Measurements from ENCODE around the gene SP140. TPM values are rescaled to one million over a fixed set of nuclear protein-coding genes. Genes with fewer than 3 reads are reported as not detected.

The SP140 gene
- total and polyA plus RNA-seq, 10 of the 15 experiments (the other 5 are each of a cell fraction or from before 2014, with no cell fraction given) = 61.7 to 164 (median 90.7) TPM

DNA sequence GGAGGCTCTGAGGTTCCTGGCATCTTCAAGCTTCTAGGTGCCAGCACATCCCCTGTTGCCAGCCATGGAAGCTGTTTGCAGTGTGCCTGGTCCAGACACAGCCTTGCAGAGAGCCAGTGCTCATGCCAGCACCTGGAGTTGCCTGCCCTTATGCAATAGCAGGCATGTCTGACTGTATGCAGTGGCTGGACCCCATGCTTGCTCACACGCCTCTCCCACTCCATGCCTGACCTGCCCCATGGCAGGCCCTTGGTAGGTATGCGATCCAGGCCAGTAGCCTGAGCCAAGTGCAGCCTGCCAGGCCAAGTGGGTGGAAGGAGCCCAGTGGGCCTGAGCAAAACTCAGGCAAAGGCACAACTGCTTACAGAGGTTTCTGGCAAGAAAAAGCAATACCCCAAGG is 81.9 kb downstream of the SP140 start:
- no peaks in the 10 kb centered on the region; the same call in 2 of the 3 replicates for H3K9me3 ChIP-seq (replicated peaks; ENCODE audit: control insufficient read depth, insufficient read depth, low read length)
- CTCF ChIA-PET = no interaction called here
- intact Hi-C loops (cut with micrococcal nuclease; ENCODE audit: unreplicated experiment) = no loop called here

More for the DNA sequence above, 81.9 kb downstream of the SP140 start:
- no peak overlapping the region for H2AFZ ChIP-seq (ENCODE audit: control insufficient read depth, low read depth, low read length)
- TF ChIP-seq IKZF1 (conservative IDR thresholded peaks at IDR 0.05) (no peak), PAX8 (IDR thresholded peaks at IDR 0.05) (no peak), ZZZ3 (IDR thresholded peaks at IDR 0.05; ENCODE audit: control insufficient read depth, insufficient read length, low read depth) (no peak), YY1 (IDR thresholded peaks at IDR 0.05; ENCODE audit: low read depth, low read length) (no peak), ATF7 (IDR thresholded peaks at IDR 0.05; ENCODE audit: low read depth) (no peak), NRF1 (conservative IDR thresholded peaks at IDR 0.05; ENCODE audit: low read depth, low read length) (no peak), KAT2A (conservative IDR thresholded peaks at IDR 0.05; ENCODE audit: control insufficient read depth, low read depth, low read length) (no peak), EZH2 (IDR thresholded peaks at IDR 0.05; ENCODE audit: borderline replicate concordance, control insufficient read depth, low read depth, low read length) (no peak), CHD1 (IDR thresholded peaks at IDR 0.05; ENCODE audit: low read depth, low read length) (no peak), KDM1A (IDR thresholded peaks at IDR 0.05; ENCODE audit: borderline replicate concordance) (no peak), SRF (IDR thresholded peaks at IDR 0.05; ENCODE audit: low read depth in 2 of 2, low read length in 2 of 2) (no peak), YBX1 (IDR thresholded peaks at IDR 0.05) (no peak), BHLHE40 (IDR thresholded peaks at IDR 0.05; ENCODE audit: borderline replicate concordance in 1 of 2, low read depth in 2 of 2, low read length in 1 of 2) (no peak), ZNF207 (IDR thresholded peaks at IDR 0.05; ENCODE audit: borderline replicate concordance) (no peak)
- TF ChIP-seq, protein P1, sequence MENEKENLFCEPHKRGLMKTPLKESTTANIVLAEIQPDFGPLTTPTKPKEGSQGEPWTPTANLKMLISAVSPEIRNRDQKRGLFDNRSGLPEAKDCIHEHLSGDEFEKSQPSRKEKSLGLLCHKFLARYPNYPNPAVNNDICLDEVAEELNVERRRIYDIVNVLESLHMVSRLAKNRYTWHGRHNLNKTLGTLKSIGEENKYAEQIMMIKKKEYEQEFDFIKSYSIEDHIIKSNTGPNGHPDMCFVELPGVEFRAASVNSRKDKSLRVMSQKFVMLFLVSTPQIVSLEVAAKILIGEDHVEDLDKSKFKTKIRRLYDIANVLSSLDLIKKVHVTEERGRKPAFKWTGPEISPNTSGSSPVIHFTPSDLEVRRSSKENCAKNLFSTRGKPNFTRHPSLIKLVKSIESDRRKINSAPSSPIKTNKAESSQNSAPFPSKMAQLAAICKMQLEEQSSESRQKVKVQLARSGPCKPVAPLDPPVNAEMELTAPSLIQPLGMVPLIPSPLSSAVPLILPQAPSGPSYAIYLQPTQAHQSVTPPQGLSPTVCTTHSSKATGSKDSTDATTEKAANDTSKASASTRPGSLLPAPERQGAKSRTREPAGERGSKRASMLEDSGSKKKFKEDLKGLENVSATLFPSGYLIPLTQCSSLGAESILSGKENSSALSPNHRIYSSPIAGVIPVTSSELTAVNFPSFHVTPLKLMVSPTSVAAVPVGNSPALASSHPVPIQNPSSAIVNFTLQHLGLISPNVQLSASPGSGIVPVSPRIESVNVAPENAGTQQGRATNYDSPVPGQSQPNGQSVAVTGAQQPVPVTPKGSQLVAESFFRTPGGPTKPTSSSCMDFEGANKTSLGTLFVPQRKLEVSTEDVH (IDR thresholded peaks at IDR 0.05; ENCODE audit: low read depth, partially characterized antibody) = no peak
- TF ChIP-seq, protein P2, sequence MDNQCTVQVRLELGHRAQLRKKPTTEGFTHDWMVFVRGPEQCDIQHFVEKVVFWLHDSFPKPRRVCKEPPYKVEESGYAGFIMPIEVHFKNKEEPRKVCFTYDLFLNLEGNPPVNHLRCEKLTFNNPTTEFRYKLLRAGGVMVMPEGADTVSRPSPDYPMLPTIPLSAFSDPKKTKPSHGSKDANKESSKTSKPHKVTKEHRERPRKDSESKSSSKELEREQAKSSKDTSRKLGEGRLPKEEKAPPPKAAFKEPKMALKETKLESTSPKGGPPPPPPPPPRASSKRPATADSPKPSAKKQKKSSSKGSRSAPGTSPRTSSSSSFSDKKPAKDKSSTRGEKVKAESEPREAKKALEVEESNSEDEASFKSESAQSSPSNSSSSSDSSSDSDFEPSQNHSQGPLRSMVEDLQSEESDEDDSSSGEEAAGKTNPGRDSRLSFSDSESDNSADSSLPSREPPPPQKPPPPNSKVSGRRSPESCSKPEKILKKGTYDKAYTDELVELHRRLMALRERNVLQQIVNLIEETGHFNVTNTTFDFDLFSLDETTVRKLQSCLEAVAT (IDR thresholded peaks at IDR 0.05) = no peak
- peaks cover 6 to 19% of the 10 kb centered on the region in 2 experiments for H3K36me3 ChIP-seq (ENCODE audit: control insufficient read depth in 2 of 2, insufficient read depth in 2 of 2, low read length in 1 of 2)
- RAD21 ChIA-PET (ENCODE audit: unreplicated experiment) = no interaction called here
- no peaks in the 10 kb centered on the region for H3K79me2 ChIP-seq (ENCODE audit: control insufficient read depth, insufficient read depth, low read length)
- no peak for DNase-seq (ENCODE audit: low read depth, low spot score)
- no peaks in the 10 kb centered on the region for H4K20me1 ChIP-seq (ENCODE audit: control insufficient read depth, insufficient read depth)
- H3K27ac ChIP-seq (ENCODE audit: control insufficient read depth, insufficient read depth) = no peak overlapping the region
- H3K27me3 ChIP-seq (replicated peaks in 1 of 2; ENCODE audit: control insufficient read depth in 2 of 2, insufficient read depth in 2 of 2, low read length in 1 of 2) = no peaks in the 10 kb centered on the region
- H3K4me1 ChIP-seq (ENCODE audit: control insufficient read depth, insufficient read depth, low read length) = no peaks in the 10 kb centered on the region
- H3K4me3 ChIP-seq = no peak overlapping the region
- POLR2A ChIA-PET = interaction anchor here (0.9 kb wide), 1 partner anchor 11 kb away, joined by 3 read pairs; no protein-coding TSS in a partner anchor
- BruUV-seq (replicated peaks) = no TSS peak
- H3K4me2 ChIP-seq (ENCODE audit: control insufficient read depth, insufficient read depth) = no peak overlapping the region
- SMC1A ChIA-PET (ENCODE audit: uncharacterized antibody, unreplicated experiment) = interaction anchor here (1.1 to 1.3 kb wide), 2 partner anchors 9 to 31 kb away, joined by 3 to 5 read pairs; no protein-coding TSS in a partner anchor
- no peak for ATAC-seq
- WGBS (ENCODE audit: insufficient coverage, insufficient replicate concordance, low lambda C conversion rate, missing lambda C conversion rate) = 100% methylated on average over 2 of the region's 2 CpGs
- in situ Hi-C loops (cut with MboI) = no loop called here
- no peak overlapping the region for H3K9ac ChIP-seq (ENCODE audit: control insufficient read depth, insufficient read depth, low read length)
- no peak for FAIRE-seq

Measured in GM12878 (cell line).